Activated CD8-positive, alpha-beta T cell treated with anti-CD3 and anti-CD28 coated beads for 36 hours (primary cell): ENCODE measurements around the gene LRRC27. TPM values are rescaled to one million over a fixed set of nuclear protein-coding genes. Genes with fewer than 3 reads are reported as not detected.
A peak's percentile ranks its signal among the peaks of the same experiment; 100 is the strongest.

Experiments used
- ATAC-seq: fragments of 200-7000 bp; cut with Tn5 transposase; one replicate; pipeline ENCODE4 v1.10.0; 2021; ENCODE audit warnings: mild to moderate bottlenecking, moderate library complexity
- CTCF ChIA-PET: fragments of 350-600 bp; sonication (Branson Sonifier 250); formaldehyde crosslinking; loops from one replicate; lab custom pipeline; 2021; ENCODE audit warnings: antibody characterized with exemption; lab: Charles Lee
- POLR2A ChIA-PET: fragments of 350-600 bp; sonication (Branson Sonifier 250); formaldehyde crosslinking; loops from one replicate; lab custom pipeline; 2021; ENCODE audit warnings: antibody characterized with exemption; lab: Charles Lee
- DNase-seq: peaks from one replicate; pipeline ENCODE4 v3.0.0-alpha.2; 2020
- H3K27ac Mint-ChIP-seq: one replicate; pipeline ENCODE4 v1.8.0; 2021; ENCODE audit warnings: mild to moderate bottlenecking, mixed read lengths
- H3K27me3 Mint-ChIP-seq: one replicate; pipeline ENCODE4 v1.8.0; 2021; ENCODE audit warnings: mixed read lengths
- H3K36me3 Mint-ChIP-seq: one replicate; pipeline ENCODE4 v1.8.0; 2021; ENCODE audit warnings: low read depth, mixed read lengths
- H3K4me1 Mint-ChIP-seq: one replicate; pipeline ENCODE4 v1.8.0; 2021; ENCODE audit warnings: low read depth, mixed read lengths
- H3K4me3 Mint-ChIP-seq: one replicate; pipeline ENCODE4 v1.8.0; 2021; ENCODE audit warnings: mild to moderate bottlenecking, moderate library complexity, mixed read lengths
- H3K9me3 Mint-ChIP-seq: one replicate; pipeline ENCODE4 v1.8.0; 2021; ENCODE audit warnings: mixed read lengths
- CTCF ChIP-seq: fragments of 200-600 bp; IDR thresholded peaks from one replicate; pipeline ENCODE4 v1.8.0; 2022; ENCODE audit warnings: antibody characterized with exemption, mild to moderate bottlenecking
- intact Hi-C: fragments of 100-400 bp; cut with micrococcal nuclease; formaldehyde crosslinking; loops from one replicate; pipeline ENCODE4 v1.10.0; 2022
- total RNA-seq, 2 experiments: library from RNA; stranded (reverse); gene quantifications; one replicate each; pipeline ENCODE4 v1.2.3, GENCODE V29; 2021

LRRC27 gene
- total RNA-seq, 2 experiments from 2014 or later: 2.7 to 3.5 TPM

- H3K27me3 Mint-ChIP-seq: no peaks in the 10 kb centered on the region
- CTCF ChIA-PET: no interaction called here
- H3K36me3 Mint-ChIP-seq: peaks cover 4% of the 10 kb centered on the region
- DNase-seq: no peak
- H3K9me3 Mint-ChIP-seq: no peaks in the 10 kb centered on the region
- peaks cover 6% of the 10 kb centered on the region for H3K4me1 Mint-ChIP-seq
- H3K4me3 Mint-ChIP-seq: no peak overlapping the region
- TF ChIP-seq CTCF: no peak
- intact Hi-C loops: no loop called here
- no peak for ATAC-seq
- POLR2A ChIA-PET: interaction anchor here (0.5 to 1.9 kb wide), 2 partner anchors 8 to 117 kb away, joined by 5 to 6 read pairs; partner anchors contain the start of gene PWWP2B
- no peak overlapping the region for H3K27ac Mint-ChIP-seq
Measured at GRCh38 chr10:132405463-132405991, 73.5 kb downstream of the LRRC27 start.

GRCh38 chr10:132406181-132406580 lies 74.2 kb downstream of the LRRC27 start:
- ChIA-PET CTCF (no interaction called here), POLR2A (interaction anchor here (1.9 kb wide), 1 partner anchor 9 kb away, joined by 6 read pairs; the partner anchor contains the start of gene PWWP2B)
- DNase-seq: no peak
- Mint-ChIP-seq H3K9me3 (no peaks in the 10 kb centered on the region), H3K27ac (no peak overlapping the region), H3K4me1 (peaks cover 6% of the 10 kb centered on the region), H3K27me3 (no peaks in the 10 kb centered on the region), H3K4me3 (no peak overlapping the region), H3K36me3 (peaks cover 4% of the 10 kb centered on the region)
- no peak for TF ChIP-seq CTCF
- intact Hi-C loops: no loop called here
- ATAC-seq: no peak

GRCh38 chr10:132406750-132407149 lies 74.8 kb downstream of the LRRC27 start:
- Mint-ChIP-seq H3K27ac (no peak overlapping the region), H3K9me3 (no peaks in the 10 kb centered on the region), H3K36me3 (peaks cover 4% of the 10 kb centered on the region), H3K27me3 (no peaks in the 10 kb centered on the region), H3K4me1 (peaks cover 6% of the 10 kb centered on the region), H3K4me3 (no peak overlapping the region)
- DNase-seq (no peak), ATAC-seq (no peak)
- no peak for TF ChIP-seq CTCF
- intact Hi-C loops: no loop called here
- ChIA-PET POLR2A (interaction anchor here (1.9 kb wide), 1 partner anchor 9 kb away, joined by 6 read pairs; the partner anchor contains the start of gene PWWP2B), CTCF (no interaction called here)

GRCh38 chr10:132407243-132407746 lies 75.3 kb downstream of the LRRC27 start:
- H3K27ac Mint-ChIP-seq: peak overlapping the region; percentile 59
- H3K4me3 Mint-ChIP-seq: peak overlapping the region; percentile 26
- H3K27me3 Mint-ChIP-seq: no peaks in the 10 kb centered on the region
- ATAC-seq (no peak), DNase-seq (no peak)
- intact Hi-C loops: no loop called here
- peaks cover 4% of the 10 kb centered on the region for H3K36me3 Mint-ChIP-seq
- peaks cover 6% of the 10 kb centered on the region for H3K4me1 Mint-ChIP-seq
- ChIA-PET POLR2A (interaction anchor here (1.9 kb wide), 1 partner anchor 10 kb away, joined by 6 read pairs; the partner anchor contains the start of gene PWWP2B), CTCF (no interaction called here)
- no peak for TF ChIP-seq CTCF
- no peaks in the 10 kb centered on the region for H3K9me3 Mint-ChIP-seq

GRCh38 chr10:132407846-132408278 lies 75.9 kb downstream of the LRRC27 start:
- intact Hi-C loops: no loop called here
- Mint-ChIP-seq H3K4me3 (peak overlapping the region; percentile 26), H3K4me1 (peaks cover 6% of the 10 kb centered on the region), H3K27ac (peak overlapping the region; percentile 63), H3K27me3 (no peaks in the 10 kb centered on the region), H3K36me3 (peaks cover 4% of the 10 kb centered on the region), H3K9me3 (no peaks in the 10 kb centered on the region)
- DNase-seq (no peak), ATAC-seq (peak; percentile 45)
- TF ChIP-seq CTCF: no peak
- POLR2A ChIA-PET: interaction anchor here (0.9 kb wide), 1 partner anchor 34 kb away, joined by 3 read pairs; no protein-coding TSS in a partner anchor
- CTCF ChIA-PET: no interaction called here
